ENCODE data around the gene UPF1. TPM values are rescaled to one million over a fixed set of nuclear protein-coding genes. Genes with fewer than 3 reads are reported as not detected.

UPF1 gene
- polyA plus RNA-seq, 1 of the 3 experiments (the other 2 are of a cell fraction) = 33.3 TPM

GRCh38 chr19:18869023-18869618, 37.4 kb downstream of the UPF1 start:
- ChIA-PET POLR2A (no interaction called here), CTCF (interaction anchor here (1.4 to 1.8 kb wide), 2 partner anchors 18 to 21 kb away, joined by 5 to 7 read pairs; no protein-coding TSS in a partner anchor)
- Histone ChIP-seq H3K4me2 (no peak overlapping the region), H3K9ac (no peak overlapping the region), H4K20me1 (ENCODE audit: insufficient read depth) (no peaks in the 10 kb centered on the region), H3K4me1 (ENCODE audit: control insufficient read depth in 1 of 2, insufficient read depth in 2 of 2, low read depth in 1 of 2, low read length in 1 of 2) (no peaks in the 10 kb centered on the region), H3K9me2 (no peaks in the 10 kb centered on the region), H3K9me3 (no peaks in the 10 kb centered on the region), H3K4me3 (ENCODE audit: low read depth in 2 of 2, low read length in 1 of 2) (no peak overlapping the region), H3K79me2 (ENCODE audit: insufficient read depth) (no peaks in the 10 kb centered on the region), H3K27ac (ENCODE audit: low read depth in 2 of 2, low read length in 1 of 2) (no peak overlapping the region), H3K36me3 (replicated peaks in 1 of 2; ENCODE audit: control insufficient read depth in 1 of 2, insufficient read depth in 2 of 2, low read length in 1 of 2) (peaks cover 10 to 33% of the 10 kb centered on the region in 2 experiments), H3F3A (replicated peaks; ENCODE audit: insufficient read depth) (peaks cover 15% of the 10 kb centered on the region), H2AFZ (ENCODE audit: low read depth) (no peak overlapping the region), H3K27me3 (ENCODE audit: insufficient read depth) (no peaks in the 10 kb centered on the region)
- DNase-seq = peak; percentile 47
- TF ChIP-seq JUND (IDR thresholded peaks at IDR 0.05) (no peak), TCF12 (IDR thresholded peaks at IDR 0.05) (no peak), ELF1 (IDR thresholded peaks at IDR 0.05) (no peak), FOSL2 (IDR thresholded peaks at IDR 0.05; ENCODE audit: borderline replicate concordance, low read depth) (no peak), CHD2 (IDR thresholded peaks at IDR 0.05; ENCODE audit: low read length, partially characterized antibody) (no peak), EZH2phosphoT487 (IDR thresholded peaks at IDR 0.05; ENCODE audit: borderline replicate concordance, low read depth) (no peak), TEAD4 (IDR thresholded peaks at IDR 0.05; ENCODE audit: borderline replicate concordance, insufficient read depth) (no peak)
- TF ChIP-seq, protein P1, sequence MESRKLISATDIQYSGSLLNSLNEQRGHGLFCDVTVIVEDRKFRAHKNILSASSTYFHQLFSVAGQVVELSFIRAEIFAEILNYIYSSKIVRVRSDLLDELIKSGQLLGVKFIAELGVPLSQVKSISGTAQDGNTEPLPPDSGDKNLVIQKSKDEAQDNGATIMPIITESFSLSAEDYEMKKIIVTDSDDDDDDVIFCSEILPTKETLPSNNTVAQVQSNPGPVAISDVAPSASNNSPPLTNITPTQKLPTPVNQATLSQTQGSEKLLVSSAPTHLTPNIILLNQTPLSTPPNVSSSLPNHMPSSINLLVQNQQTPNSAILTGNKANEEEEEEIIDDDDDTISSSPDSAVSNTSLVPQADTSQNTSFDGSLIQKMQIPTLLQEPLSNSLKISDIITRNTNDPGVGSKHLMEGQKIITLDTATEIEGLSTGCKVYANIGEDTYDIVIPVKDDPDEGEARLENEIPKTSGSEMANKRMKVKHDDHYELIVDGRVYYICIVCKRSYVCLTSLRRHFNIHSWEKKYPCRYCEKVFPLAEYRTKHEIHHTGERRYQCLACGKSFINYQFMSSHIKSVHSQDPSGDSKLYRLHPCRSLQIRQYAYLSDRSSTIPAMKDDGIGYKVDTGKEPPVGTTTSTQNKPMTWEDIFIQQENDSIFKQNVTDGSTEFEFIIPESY (IDR thresholded peaks at IDR 0.05; ENCODE audit: borderline replicate concordance, low read depth) = no peak
- TF ChIP-seq, protein P2, sequence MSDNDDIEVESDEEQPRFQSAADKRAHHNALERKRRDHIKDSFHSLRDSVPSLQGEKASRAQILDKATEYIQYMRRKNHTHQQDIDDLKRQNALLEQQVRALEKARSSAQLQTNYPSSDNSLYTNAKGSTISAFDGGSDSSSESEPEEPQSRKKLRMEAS (IDR thresholded peaks at IDR 0.05; ENCODE audit: low read depth) = no peak
- 98% methylated on average over 23 of the region's 71 CpGs for WGBS (ENCODE audit: low lambda C conversion rate)

DNA sequence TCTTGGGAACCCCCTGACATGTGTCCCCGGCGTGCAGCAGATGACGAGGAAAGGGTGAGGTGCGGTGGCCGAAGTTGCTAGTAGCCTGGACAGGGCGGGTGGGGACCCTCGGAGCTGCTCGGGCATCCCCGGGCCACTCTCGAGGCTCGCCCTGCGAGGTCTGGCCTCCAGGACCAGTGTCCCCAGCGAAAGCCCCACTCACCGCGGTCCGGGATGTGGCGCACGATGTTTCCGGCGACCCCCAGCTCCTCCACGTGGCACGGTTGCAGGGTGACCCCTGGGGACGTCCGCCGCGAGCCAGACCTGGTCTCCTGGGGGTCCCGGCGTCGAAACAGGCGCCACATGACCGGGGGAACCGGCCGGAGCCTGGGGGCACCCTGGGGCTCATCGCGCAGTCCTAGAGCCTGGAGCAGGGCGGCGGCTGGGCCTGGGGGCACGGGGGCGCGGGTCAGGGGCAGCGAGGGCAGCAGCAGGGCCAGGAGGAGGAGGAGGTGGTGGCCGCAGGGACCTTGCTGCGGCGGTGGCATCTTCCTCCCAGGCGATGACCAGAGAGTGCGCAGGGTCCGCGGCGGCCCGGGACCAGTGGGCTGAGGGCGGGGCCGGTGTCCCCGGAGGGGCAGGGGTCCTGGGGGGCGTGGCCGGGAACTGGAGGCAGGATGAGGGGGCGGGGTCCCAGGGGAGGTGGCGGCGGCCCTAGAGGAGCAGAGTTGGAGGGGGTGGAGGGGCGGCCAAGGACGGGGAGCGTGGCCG, 38.2 kb downstream of the UPF1 start:
- 98% methylated on average over 41 of the region's 62 CpGs for WGBS (ENCODE audit: low lambda C conversion rate)
- CTCF ChIA-PET = interaction anchor here (1.4 to 1.8 kb wide), 2 partner anchors 19 to 22 kb away, joined by 5 to 7 read pairs; no protein-coding TSS in a partner anchor
- DNase-seq = no peak
- TF ChIP-seq RFX5 (IDR thresholded peaks at IDR 0.05; ENCODE audit: low read length) = no peak
- no peak for TF ChIP-seq RAD21 (IDR thresholded peaks at IDR 0.05; ENCODE audit: low read length)
- TF ChIP-seq, protein P3, sequence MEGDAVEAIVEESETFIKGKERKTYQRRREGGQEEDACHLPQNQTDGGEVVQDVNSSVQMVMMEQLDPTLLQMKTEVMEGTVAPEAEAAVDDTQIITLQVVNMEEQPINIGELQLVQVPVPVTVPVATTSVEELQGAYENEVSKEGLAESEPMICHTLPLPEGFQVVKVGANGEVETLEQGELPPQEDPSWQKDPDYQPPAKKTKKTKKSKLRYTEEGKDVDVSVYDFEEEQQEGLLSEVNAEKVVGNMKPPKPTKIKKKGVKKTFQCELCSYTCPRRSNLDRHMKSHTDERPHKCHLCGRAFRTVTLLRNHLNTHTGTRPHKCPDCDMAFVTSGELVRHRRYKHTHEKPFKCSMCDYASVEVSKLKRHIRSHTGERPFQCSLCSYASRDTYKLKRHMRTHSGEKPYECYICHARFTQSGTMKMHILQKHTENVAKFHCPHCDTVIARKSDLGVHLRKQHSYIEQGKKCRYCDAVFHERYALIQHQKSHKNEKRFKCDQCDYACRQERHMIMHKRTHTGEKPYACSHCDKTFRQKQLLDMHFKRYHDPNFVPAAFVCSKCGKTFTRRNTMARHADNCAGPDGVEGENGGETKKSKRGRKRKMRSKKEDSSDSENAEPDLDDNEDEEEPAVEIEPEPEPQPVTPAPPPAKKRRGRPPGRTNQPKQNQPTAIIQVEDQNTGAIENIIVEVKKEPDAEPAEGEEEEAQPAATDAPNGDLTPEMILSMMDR (IDR thresholded peaks at IDR 0.05) = no peak
- TF ChIP-seq YY1 (IDR thresholded peaks at IDR 0.05; ENCODE audit: low read depth) = no peak
- TF ChIP-seq GATA2 (CRISPR knock-in tag; IDR thresholded peaks at IDR 0.05) = no peak
- TF ChIP-seq POLR2AphosphoS5 (IDR thresholded peaks at IDR 0.05; ENCODE audit: low read depth, low read length) = no peak
- TF ChIP-seq PBX3 (IDR thresholded peaks at IDR 0.05) = no peak
- TF ChIP-seq SIN3A (IDR thresholded peaks at IDR 0.05; ENCODE audit: borderline replicate concordance, low read depth, low read length) = no peak
- TF ChIP-seq, protein P4, sequence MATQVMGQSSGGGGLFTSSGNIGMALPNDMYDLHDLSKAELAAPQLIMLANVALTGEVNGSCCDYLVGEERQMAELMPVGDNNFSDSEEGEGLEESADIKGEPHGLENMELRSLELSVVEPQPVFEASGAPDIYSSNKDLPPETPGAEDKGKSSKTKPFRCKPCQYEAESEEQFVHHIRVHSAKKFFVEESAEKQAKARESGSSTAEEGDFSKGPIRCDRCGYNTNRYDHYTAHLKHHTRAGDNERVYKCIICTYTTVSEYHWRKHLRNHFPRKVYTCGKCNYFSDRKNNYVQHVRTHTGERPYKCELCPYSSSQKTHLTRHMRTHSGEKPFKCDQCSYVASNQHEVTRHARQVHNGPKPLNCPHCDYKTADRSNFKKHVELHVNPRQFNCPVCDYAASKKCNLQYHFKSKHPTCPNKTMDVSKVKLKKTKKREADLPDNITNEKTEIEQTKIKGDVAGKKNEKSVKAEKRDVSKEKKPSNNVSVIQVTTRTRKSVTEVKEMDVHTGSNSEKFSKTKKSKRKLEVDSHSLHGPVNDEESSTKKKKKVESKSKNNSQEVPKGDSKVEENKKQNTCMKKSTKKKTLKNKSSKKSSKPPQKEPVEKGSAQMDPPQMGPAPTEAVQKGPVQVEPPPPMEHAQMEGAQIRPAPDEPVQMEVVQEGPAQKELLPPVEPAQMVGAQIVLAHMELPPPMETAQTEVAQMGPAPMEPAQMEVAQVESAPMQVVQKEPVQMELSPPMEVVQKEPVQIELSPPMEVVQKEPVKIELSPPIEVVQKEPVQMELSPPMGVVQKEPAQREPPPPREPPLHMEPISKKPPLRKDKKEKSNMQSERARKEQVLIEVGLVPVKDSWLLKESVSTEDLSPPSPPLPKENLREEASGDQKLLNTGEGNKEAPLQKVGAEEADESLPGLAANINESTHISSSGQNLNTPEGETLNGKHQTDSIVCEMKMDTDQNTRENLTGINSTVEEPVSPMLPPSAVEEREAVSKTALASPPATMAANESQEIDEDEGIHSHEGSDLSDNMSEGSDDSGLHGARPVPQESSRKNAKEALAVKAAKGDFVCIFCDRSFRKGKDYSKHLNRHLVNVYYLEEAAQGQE (IDR thresholded peaks at IDR 0.05; ENCODE audit: low read depth, low read length) = no peak

More for the DNA sequence above, 38.2 kb downstream of the UPF1 start:
- POLR2A ChIA-PET = no interaction called here
- Histone ChIP-seq H3K27me3 (ENCODE audit: insufficient read depth) (no peaks in the 10 kb centered on the region), H4K20me1 (ENCODE audit: insufficient read depth) (no peaks in the 10 kb centered on the region), H3F3A (replicated peaks; ENCODE audit: insufficient read depth) (peaks cover 12% of the 10 kb centered on the region), H3K4me2 (no peak overlapping the region), H3K4me3 (ENCODE audit: low read depth in 2 of 2, low read length in 1 of 2) (no peak overlapping the region), H3K9ac (no peak overlapping the region), H3K4me1 (ENCODE audit: control insufficient read depth in 1 of 2, insufficient read depth in 2 of 2, low read depth in 1 of 2, low read length in 1 of 2) (no peaks in the 10 kb centered on the region), H3K27ac (ENCODE audit: low read depth in 2 of 2, low read length in 1 of 2) (no peak overlapping the region), H3K36me3 (replicated peaks in 1 of 2; ENCODE audit: control insufficient read depth in 1 of 2, insufficient read depth in 2 of 2, low read length in 1 of 2) (peaks cover 10 to 33% of the 10 kb centered on the region in 2 experiments), H3K9me3 (no peaks in the 10 kb centered on the region), H3K79me2 (ENCODE audit: insufficient read depth) (no peaks in the 10 kb centered on the region), H2AFZ (ENCODE audit: low read depth) (no peak overlapping the region), H3K9me2 (no peaks in the 10 kb centered on the region)

Data from SK-N-SH (cell line).